Colonic mucosa (tissue), 4 donors: Measurements from ENCODE around the gene SPCS2. TPM values are rescaled to one million over a fixed set of nuclear protein-coding genes. Genes with fewer than 3 reads are reported as not detected.

Experiments used
- DNase-seq: peaks from one replicate; pipeline ENCODE4 v3.0.0-alpha.2; 2020
- H3K27ac ChIP-seq: fragments of 200-600 bp; one replicate; pipeline ENCODE4 v1.8.0; 2021
- H3K27me3 ChIP-seq: fragments of 200-600 bp; one replicate; pipeline ENCODE4 v1.8.0; 2021
- H3K36me3 ChIP-seq: fragments of 200-600 bp; one replicate; pipeline ENCODE4 v1.8.0; 2021
- H3K4me1 ChIP-seq: fragments of 200-600 bp; one replicate; pipeline ENCODE4 v1.8.0; 2021; ENCODE audit warnings: mild to moderate bottlenecking
- H3K4me3 ChIP-seq: fragments of 200-600 bp; one replicate; pipeline ENCODE4 v1.8.0; 2021
- H3K9ac ChIP-seq, 2 donors: one replicate each; pipeline ENCODE4 v1.7.0; 2013; ENCODE audit warnings: control low read depth in 2 of 2, low read depth in 2 of 2, low read length in 2 of 2
- H3K9me3 ChIP-seq: fragments of 200-600 bp; one replicate; pipeline ENCODE4 v1.8.0; 2021
- CTCF ChIP-seq: fragments of 200-600 bp; IDR thresholded peaks from one replicate; pipeline ENCODE4 v1.8.0; 2022; ENCODE audit warnings: antibody characterized with exemption, mild to moderate bottlenecking
- intact Hi-C: fragments of 100-400 bp; cut with DNase I; formaldehyde crosslinking; loops from one replicate; pipeline ENCODE4 v1.14.1; 2022
- total RNA-seq, 2 donors: library from RNA; stranded (reverse); fragmentation: NEBNext Ultra II Directional in 1 of 2; extraction: Animal tissue kit (Norgen Biotek cat#: 25700) in 1 of 2; gene quantifications; one replicate each; pipeline ENCODE4 v1.2.1, GENCODE V29; 2021
- donor health status: healthy.
- donor health status: DM: no; HTN: no; CAD: no.
- donor health status: DM: no; HTN: no; CAD: no.

The SPCS2 gene
- total RNA-seq, 2 donors from 2014 or later, result 147 to 180 TPM

GRCh38 chr11:75024068-75024449 is 75.0 kb downstream of the SPCS2 start:
- no peaks in the 10 kb centered on the region for H3K4me1 ChIP-seq
- no peak for DNase-seq
- no peaks in the 10 kb centered on the region for H3K27me3 ChIP-seq
- H3K9me3 ChIP-seq, result no peaks in the 10 kb centered on the region
- TF ChIP-seq CTCF, result no peak
- H3K36me3 ChIP-seq, result no peaks in the 10 kb centered on the region
- no peak overlapping the region for H3K4me3 ChIP-seq
- no peak overlapping the region for H3K9ac ChIP-seq
- intact Hi-C loops, result loop anchor here (5.0 kb wide), 1 partner anchor 118 kb away; no protein-coding TSS in a partner anchor
- H3K27ac ChIP-seq, result no peak overlapping the region

GRCh38 chr11:75024764-75025211 is 75.7 kb downstream of the SPCS2 start:
- H3K9me3 ChIP-seq, result no peaks in the 10 kb centered on the region
- H3K36me3 ChIP-seq, result no peaks in the 10 kb centered on the region
- H3K4me3 ChIP-seq, result no peak overlapping the region
- H3K27ac ChIP-seq, result no peak overlapping the region
- H3K4me1 ChIP-seq, result no peaks in the 10 kb centered on the region
- no peak for DNase-seq
- H3K27me3 ChIP-seq, result no peaks in the 10 kb centered on the region
- no peak overlapping the region for H3K9ac ChIP-seq
- no peak for TF ChIP-seq CTCF
- intact Hi-C loops, result loop anchor here (5.0 kb wide), 1 partner anchor 118 kb away; no protein-coding TSS in a partner anchor

- H3K4me1 ChIP-seq, result no peaks in the 10 kb centered on the region
- H3K9ac ChIP-seq, result no peak overlapping the region
- no peak overlapping the region for H3K4me3 ChIP-seq
- H3K27ac ChIP-seq, result no peak overlapping the region
- TF ChIP-seq CTCF, result no peak
- H3K36me3 ChIP-seq, result no peaks in the 10 kb centered on the region
- no peaks in the 10 kb centered on the region for H3K27me3 ChIP-seq
- intact Hi-C loops, result no loop called here
- DNase-seq, result no peak
- no peaks in the 10 kb centered on the region for H3K9me3 ChIP-seq
Observed at GRCh38 chr11:75025561-75025960, 76.5 kb downstream of the SPCS2 start.

- Histone ChIP-seq H3K36me3 (no peaks in the 10 kb centered on the region), H3K4me3 (no peak overlapping the region), H3K9ac (no peak overlapping the region), H3K27me3 (no peaks in the 10 kb centered on the region), H3K27ac (no peak overlapping the region), H3K4me1 (no peaks in the 10 kb centered on the region), H3K9me3 (no peaks in the 10 kb centered on the region)
- no peak for TF ChIP-seq CTCF
- intact Hi-C loops, result no loop called here
- DNase-seq, result no peak
Observed at GRCh38 chr11:75028321-75028720, 79.3 kb downstream of the SPCS2 start.

Other genes starting within 250 kb of the SPCS2 start
- gene CHRDL2, start 217.8 kb upstream of the SPCS2 start, total RNA-seq, result 10 to 100 TPM in 1 of 2 donors, under 1 TPM in 1; 0.42 to 26.5 TPM
- 10 to 100 TPM; 12.4 to 13.2 TPM for gene RNF169, start 200.4 kb upstream of the SPCS2 start, total RNA-seq
- gene XRRA1, start 175 bp upstream of the SPCS2 start, total RNA-seq, result 1 to 10 TPM; 5.1 to 6.6 TPM
- gene NEU3, start 39.7 kb downstream of the SPCS2 start, total RNA-seq, result 1 to 10 TPM; 3.3 to 8.1 TPM
- gene OR2AT4, start 147.6 kb downstream of the SPCS2 start, total RNA-seq, result not detected
- 10 to 100 TPM; 37.6 to 50.3 TPM for gene SLCO2B1, start 201.8 kb downstream of the SPCS2 start, total RNA-seq